GM19193 (cell line): ENCODE data around the gene MRPL51.
A peak's percentile ranks its signal among the peaks of the same experiment; 100 is the strongest.

Experiments used
- POLR2A ChIP-seq: IDR thresholded peaks from 4 replicates; pipeline ENCODE4 v1.6.1; 2011; ENCODE audit not compliant: insufficient read depth, insufficient read length; ENCODE audit errors: extremely low read depth

Gene MRPL51

DNA sequence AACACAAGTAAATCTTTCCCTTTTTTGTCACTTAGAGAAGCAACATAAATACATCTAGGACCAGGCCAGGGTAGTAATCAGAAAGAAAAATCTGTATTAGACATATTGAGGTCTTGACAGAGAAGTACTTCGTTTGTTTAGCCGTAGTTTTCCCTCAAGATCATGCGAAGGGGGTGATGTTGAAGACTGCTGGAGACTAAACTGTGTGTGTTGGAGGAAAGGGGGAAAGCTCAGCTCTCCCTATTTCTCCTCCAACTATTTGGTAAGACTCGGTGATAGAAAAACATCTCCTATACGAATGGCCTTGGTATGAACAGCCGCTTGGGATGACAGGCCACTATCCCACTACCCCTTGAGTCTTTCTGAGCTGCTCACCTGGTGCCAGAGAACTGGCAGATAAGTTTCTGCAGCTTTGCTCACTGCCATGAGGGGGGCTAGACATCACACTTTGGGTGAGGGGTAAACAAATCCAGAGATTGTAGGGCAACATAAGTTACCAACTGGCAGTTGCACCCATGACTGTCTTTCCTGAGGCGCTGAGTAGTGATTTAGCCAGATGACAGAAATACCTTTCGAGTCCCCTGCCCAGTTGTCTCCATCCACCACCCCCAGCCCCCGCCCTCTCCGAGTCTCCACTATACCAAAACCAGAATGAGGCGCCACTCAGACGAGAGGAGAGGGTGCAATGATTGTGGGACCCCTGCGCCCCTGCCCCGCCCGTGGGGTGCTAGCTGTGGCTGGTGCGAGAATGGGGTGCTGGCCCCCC is 23.3 kb downstream of the MRPL51 start:
- no peak for TF ChIP-seq POLR2A

DNA sequence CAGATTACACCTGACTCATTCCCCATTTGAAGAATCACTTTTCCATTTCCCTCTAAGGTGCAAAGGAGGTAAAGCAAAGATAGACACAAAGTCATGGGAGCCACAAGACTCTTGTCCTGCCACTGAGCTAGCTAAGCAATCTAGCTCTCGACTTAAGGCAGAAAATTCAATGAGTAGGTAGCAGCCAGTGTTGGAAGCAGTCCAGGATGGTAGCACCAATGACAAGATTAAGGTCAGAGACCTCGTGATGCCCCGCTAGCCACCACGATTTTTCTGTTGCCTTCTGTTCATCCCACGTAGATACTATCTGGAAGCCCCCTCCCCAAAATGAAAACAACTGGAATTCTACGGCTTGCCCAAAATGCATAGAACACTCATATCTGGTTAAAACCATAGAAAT is 24.0 kb downstream of the MRPL51 start:
- peak; percentile 23 for TF ChIP-seq POLR2A

DNA sequence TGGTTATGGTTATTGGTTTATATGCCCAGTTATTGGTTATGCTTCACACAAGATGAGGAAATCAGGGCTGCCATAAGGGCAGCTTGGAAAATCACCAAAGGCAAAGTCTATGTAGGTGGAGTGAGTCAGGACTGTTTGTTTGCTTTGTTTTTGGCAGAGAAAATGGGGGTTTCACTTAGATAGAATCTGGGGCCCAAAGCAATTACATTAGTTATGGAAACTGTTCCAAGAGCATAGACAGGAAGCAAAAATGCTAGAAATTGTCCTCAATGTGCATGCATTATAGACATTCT is 24.8 kb downstream of the MRPL51 start:
- TF ChIP-seq POLR2A: no peak

DNA sequence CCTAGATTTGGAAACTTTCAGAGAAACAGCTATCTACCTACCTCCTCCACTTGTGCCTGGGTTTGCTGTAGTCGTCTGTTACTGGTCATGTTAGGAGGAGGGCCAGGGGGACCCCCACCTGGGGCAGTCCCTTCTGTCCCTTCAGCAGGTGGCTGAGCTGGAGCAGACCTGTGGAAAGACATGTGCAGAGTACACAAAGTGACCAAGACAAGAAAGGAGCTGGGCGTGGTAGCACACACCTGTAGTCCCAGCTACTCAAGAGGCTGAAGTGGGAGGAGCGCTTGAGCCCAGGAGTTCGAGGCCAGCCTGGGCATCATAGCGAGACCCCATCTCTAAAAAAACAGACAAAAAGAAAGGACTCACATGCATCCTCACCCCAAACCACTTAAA is 26.9 kb downstream of the MRPL51 start:
- no peak for TF ChIP-seq POLR2A

DNA sequence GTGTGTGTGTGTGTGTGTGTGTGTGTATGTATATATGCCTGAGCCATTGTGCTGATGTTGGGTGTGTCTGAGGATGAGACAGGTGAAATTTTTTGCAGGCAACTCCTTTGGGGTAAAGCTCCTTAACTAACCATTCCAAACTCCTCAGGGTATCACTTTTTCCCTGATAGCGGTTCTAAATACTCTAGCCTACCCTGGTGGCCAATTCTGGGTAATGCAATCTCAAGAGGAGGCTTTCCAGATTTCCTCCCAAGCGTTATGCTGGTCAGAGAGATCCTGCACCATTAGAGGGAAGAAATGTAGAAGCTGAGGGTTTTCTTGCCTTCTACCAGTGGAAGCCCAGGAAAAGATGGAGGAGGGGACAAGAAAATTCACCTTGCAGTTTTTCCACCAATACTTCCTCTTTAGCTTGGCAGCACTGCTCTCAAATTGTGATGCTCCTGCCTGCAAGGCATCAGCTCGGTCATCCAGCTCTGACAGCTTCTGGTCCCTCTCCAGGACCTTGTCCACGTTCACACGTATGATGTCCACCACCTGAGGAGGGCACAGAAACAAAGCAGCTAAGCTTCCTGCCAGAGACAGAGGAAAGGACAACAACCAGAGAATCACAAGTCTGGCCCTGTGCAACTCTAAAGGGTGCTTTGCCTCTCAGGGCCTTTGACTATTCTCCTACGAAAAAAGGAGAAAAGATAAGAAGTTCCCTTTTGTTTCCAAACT is 27.4 kb downstream of the MRPL51 start:
- TF ChIP-seq POLR2A: no peak

DNA sequence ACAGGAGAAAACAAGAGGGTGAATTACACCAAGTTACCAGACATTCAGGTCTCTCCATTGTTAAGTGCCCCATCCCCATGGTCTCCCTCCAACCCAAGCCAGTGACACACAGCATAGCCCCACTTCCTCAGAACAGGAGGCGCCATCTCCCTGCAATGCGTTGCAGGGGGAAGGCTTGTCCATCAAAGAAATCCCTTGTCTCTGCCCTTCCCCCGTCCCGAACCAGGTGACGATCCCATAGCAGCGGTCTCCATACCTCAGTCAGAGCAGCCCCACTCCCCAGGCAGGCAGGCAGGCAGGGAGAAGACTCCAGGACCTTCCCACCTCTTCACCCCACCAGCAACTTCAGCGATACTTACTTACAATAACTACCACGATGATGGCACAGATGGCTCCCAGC is 28.5 kb downstream of the MRPL51 start:
- no peak for TF ChIP-seq POLR2A

DNA sequence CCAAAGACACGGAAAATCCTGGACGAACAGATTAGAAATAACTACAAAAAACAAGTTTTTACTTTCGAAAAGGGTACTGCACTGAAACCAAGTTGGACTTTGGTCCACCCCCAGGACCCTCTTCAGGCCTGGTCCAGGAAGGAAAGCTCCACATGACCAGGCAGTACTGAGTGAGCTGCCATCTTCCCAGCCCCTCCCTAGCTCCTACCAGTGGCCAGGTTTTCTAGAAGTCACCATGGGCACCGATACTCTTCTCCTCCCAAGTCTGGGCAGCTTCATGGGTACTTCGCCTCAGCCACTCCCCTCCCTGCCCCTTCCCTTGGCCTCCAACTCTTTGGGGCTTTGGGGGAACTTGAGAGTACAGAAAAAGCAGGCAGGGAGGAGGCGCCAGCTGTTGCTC is 29.2 kb downstream of the MRPL51 start:
- TF ChIP-seq POLR2A: no peak

DNA sequence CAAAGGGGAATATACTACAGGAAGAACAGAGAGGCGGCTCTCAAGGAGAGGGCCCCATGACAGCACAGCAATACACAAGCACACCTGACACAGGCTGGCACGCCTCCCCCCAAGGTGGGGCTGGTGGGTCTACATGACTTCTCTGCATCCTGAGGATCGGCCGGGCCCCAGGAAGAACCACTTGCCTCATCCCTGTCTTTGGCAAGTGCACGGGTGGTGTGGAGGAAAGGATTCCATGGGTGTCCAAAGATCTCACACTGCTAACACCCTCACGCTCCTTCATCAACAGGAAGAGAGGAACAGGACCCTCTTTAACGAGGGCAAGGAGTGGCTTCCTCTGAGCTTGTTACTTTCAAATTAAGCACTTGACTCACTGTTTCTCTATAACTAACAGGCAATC is 29.8 kb downstream of the MRPL51 start:
- no peak for TF ChIP-seq POLR2A

DNA sequence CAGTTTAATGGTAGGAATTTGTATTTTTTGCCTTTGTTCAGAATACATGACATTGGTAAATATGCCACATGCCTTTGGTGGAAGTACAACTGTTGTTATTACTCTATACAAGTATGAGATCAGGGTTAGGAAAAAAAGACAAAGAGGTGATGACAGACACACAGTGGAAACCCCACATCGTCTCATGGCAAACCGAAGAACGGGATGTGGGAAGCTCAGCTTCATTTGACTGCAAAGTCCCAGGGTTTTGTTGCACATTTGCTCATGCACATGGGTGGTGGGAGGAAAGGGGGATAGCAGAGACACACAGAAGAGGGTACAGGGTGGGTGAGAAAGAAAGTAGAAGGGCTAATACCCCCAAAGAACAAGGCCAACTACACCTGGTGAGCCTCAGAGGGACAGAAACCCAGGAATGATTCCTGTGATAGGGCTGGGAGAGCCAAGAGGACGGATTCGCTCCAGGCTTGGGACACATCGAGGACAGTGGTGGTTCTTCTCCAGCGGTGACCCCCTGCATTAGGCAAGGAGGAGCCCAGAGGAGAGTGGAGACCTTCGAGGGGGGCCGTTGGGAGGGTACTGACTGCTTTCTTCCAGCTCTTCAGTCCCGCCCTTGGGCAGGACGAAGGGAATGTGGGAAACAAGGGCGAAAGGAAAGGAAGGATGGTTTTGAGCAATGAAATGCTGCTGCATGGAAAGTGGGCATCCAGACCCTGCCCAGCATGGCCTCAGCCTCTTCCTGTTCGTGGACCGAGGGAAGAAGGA is 30.6 kb downstream of the MRPL51 start:
- peak; percentile 16 for TF ChIP-seq POLR2A

DNA sequence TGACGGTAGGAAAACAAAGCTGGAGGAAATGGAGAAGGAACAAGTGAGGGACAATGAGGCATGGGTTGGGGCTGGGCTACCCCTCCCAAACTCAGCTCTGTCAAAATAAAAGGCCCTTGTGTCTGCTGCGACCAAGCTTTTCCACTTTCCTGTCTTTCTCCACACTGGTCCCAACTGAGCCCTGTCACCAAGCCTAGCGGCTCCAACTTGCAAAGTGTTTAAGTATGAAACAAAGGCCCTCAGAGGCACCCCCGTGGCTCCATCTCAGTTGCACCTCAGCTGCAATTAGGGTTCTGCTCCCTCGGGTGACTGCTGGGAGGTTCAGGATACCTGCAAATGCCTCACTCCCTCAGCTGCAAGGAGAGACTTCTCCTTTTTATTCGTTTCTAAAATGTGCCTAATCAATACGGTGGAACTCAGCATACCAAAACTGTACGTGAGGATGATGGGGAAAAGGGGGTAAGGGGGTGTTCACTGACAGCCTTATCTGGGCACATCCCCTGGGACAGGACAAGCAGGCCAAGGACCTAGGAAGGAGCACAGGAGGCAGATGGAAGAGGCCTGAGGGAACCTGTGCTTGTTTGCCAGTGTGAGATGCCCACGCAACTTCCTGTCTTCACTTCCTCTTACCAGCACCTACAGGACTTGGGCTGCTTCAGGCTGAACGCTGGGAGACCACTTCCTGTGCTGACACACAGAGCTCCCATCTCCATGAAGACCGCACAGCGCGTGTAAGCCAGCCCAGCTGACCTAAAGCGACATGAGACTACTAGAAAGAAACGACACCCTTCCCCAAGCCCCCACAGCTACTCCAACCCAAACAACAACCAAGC is 31.4 kb downstream of the MRPL51 start:
- TF ChIP-seq POLR2A: peak; percentile 62

DNA sequence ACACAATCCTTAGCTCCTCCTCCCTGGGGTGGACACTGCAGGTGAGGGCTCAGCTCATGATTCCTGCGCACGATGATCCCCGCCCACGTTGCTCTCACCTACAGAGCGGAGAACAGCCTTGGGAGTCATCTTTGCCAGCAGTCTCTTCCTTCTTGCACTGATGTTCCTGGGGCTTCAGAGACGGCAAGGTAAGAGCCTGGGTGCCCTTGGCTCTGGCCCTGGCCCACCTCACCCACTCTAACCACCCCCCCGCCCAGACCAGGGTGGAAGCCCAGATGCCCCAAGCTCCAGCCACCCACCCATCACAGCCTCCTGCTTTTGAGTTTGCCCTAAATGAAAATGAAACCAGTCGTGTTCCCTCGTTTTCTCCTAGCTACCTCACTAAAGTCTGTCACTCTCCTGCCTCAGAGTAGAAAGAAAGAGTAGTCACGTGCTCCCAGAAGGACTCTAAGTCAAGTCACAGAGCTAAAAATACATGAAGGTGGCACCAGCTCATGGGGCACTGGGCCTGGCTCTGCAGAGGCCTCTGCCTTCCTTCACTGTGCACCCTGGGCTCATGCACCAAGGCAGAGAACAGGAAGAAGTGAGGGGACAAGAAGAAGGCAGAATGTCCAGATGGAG is 32.2 kb downstream of the MRPL51 start:
- no peak for TF ChIP-seq POLR2A

DNA sequence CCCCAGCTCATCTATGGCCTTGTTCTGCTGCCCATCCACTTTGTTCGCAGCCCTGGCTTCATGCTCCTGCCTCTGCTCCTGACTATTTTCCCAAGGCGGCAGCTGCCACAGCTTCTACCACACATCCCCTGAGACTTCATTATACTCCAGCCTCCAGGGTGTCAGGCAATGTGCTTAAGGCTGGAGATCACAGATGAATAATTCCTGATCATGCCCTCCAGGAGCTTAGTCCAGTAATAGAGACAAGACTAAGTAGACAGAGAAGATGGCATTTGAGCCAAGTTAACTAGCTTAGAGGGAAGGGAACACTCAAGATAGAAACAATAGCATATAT is 34.1 kb downstream of the MRPL51 start:
- no peak for TF ChIP-seq POLR2A

DNA sequence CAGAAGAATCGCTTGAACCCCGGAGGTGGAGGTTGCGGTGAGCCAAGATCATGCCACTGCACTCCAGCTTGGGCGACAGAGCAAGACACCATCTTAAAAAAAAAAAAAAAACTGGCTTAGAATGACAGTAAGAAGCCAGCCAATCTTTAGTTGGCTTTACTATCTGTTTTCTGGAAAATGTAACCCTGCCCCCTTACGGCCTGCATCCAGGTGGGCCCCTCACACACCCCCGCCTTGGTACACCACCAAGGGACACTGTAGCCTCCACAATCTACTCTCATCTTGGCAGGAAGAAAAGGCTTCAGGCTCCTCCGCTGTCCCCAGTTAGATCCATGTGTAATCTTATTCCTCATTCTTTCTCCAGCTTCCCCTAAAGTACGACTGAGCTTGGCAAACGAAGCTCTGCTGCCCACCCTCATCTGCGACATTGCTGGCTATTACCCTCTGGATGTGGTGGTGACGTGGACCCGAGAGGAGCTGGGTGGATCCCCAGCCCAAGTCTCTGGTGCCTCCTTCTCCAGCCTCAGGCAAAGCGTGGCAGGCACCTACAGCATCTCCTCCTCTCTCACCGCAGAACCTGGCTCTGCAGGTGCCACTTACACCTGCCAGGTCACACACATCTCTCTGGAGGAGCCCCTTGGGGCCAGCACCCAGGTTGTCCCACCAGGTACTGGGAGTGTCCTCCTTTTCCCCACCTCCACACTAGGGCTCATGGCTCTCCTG is 34.6 kb downstream of the MRPL51 start:
- no peak for TF ChIP-seq POLR2A

DNA sequence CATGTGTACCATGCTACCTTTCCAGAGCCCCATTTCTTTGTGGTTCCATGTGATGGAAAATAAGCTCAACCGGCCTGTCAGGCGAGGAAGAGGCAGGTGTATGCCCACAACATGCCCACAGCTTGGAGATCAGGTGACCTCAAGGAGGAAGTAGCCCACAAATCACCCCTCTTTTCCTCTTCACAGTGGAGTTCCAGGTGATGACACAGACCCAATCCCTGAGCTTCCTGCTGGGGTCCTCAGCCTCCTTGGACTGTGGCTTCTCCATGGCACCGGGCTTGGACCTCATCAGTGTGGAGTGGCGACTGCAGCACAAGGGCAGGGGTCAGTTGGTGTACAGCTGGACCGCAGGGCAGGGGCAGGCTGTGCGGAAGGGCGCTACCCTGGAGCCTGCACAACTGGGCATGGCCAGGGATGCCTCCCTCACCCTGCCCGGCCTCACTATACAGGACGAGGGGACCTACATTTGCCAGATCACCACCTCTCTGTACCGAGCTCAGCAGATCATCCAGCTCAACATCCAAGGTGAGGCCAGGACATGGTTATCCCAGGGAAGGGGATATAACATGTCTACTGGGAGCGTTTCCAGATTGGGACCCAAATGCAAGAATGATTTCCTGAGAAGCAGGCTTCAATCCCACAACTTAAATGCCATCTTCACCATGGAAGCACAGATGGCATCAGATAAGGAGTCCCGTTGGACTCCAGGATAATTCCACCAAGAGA is 35.7 kb downstream of the MRPL51 start:
- TF ChIP-seq POLR2A: peak; percentile 25

DNA sequence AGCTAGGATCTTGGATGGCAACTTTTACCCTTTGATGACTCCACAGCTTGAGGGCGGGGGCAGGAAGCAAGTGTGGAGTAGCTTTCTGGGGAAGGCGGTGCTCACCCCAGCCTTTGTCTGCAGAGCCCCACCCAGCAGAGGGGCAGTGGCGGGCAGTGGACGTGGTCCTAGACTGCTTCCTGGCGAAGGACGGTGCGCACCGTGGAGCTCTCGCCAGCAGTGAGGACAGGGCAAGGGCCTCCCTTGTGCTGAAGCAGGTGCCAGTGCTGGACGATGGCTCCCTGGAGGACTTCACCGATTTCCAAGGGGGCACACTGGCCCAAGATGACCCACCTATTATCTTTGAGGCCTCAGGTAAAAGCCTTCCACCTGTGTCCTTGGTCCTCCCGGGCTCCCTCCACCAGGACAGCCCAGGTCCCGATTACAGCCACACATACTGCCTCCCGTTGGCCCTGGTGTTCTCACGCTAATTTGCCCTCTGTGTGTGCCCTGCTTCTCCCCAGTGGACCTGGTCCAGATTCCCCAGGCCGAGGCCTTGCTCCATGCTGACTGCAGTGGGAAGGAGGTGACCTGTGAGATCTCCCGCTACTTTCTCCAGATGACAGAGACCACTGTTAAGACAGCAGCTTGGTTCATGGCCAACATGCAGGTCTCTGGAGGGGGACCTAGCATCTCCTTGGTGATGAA is 40.0 kb downstream of the MRPL51 start:
- TF ChIP-seq POLR2A: peak; percentile 27
